SK-N-SH (cell line): ENCODE data around the gene AGAP1.

ENCODE experiments used
- FOXJ3 ChIP-seq: sonication (generic); formaldehyde crosslinking; IDR thresholded peaks from 2 replicates; pipeline ENCODE4 v1.5.1; 2020; ENCODE audit warnings: mild to moderate bottlenecking, missing genetic modification reagents
- GABPA ChIP-seq: IDR thresholded peaks from 2 replicates; pipeline ENCODE4 v1.4.0; 2012; ENCODE audit warnings: low read depth, mild to moderate bottlenecking
- JUND ChIP-seq: IDR thresholded peaks from 2 replicates; pipeline ENCODE4 v1.4.0; 2012
- POLR2AphosphoS5 ChIP-seq: IDR thresholded peaks from 2 replicates; pipeline ENCODE4 v1.6.1; 2012; ENCODE audit warnings: low read depth, low read length
- TAF1 ChIP-seq: IDR thresholded peaks from 2 replicates; pipeline ENCODE4 v1.6.1; 2012; ENCODE audit warnings: low read depth, mild to moderate bottlenecking, low read length, moderate library complexity, borderline replicate concordance
- TEAD4 ChIP-seq: IDR thresholded peaks from 2 replicates; pipeline ENCODE4 v1.4.0; 2012; ENCODE audit warnings: mild to moderate bottlenecking, borderline replicate concordance; ENCODE audit not compliant: insufficient read depth
- TF ChIP-seq, protein P1 (sequence below): fragments of 200-600 bp; sonication (generic); IDR thresholded peaks from 2 replicates; pipeline ENCODE4 v1.6.1; 2017; ENCODE audit warnings: antibody characterized with exemption, mild to moderate bottlenecking, moderate library complexity
- TF ChIP-seq, protein P2 (sequence below): fragments of 150-350 bp; IDR thresholded peaks from 2 replicates; pipeline ENCODE4 v1.6.1; 2017; ENCODE audit warnings: antibody characterized with exemption, low read length, low read depth, borderline replicate concordance
- TF ChIP-seq, protein P3 (sequence below): IDR thresholded peaks from 2 replicates; pipeline ENCODE4 v1.6.1; 2012; ENCODE audit warnings: mild to moderate bottlenecking, low read depth, low read length, moderate library complexity

DNA sequence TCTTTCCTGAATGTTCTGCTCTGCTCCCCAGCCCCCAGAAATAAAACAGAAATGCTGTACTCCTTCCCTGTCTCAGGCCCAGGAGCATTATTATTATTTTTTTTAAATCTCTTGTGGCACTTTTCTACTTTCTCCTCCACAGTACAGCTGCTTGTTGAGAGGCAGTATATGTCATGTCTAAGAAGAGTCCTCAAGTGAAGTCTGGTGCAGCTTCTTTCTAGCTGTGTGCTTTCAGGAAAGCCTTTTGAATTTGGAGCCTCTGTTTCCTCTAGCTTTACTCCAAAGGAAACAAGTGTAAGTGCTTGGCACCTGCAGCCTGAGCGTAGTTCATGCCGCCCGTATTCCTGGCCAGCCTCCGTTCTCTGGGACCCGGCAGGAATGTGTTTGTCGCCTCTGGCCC, 22.4 kb downstream of the AGAP1 start:
- TF ChIP-seq, protein P1, sequence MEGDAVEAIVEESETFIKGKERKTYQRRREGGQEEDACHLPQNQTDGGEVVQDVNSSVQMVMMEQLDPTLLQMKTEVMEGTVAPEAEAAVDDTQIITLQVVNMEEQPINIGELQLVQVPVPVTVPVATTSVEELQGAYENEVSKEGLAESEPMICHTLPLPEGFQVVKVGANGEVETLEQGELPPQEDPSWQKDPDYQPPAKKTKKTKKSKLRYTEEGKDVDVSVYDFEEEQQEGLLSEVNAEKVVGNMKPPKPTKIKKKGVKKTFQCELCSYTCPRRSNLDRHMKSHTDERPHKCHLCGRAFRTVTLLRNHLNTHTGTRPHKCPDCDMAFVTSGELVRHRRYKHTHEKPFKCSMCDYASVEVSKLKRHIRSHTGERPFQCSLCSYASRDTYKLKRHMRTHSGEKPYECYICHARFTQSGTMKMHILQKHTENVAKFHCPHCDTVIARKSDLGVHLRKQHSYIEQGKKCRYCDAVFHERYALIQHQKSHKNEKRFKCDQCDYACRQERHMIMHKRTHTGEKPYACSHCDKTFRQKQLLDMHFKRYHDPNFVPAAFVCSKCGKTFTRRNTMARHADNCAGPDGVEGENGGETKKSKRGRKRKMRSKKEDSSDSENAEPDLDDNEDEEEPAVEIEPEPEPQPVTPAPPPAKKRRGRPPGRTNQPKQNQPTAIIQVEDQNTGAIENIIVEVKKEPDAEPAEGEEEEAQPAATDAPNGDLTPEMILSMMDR = no peak
- TF ChIP-seq, protein P2, sequence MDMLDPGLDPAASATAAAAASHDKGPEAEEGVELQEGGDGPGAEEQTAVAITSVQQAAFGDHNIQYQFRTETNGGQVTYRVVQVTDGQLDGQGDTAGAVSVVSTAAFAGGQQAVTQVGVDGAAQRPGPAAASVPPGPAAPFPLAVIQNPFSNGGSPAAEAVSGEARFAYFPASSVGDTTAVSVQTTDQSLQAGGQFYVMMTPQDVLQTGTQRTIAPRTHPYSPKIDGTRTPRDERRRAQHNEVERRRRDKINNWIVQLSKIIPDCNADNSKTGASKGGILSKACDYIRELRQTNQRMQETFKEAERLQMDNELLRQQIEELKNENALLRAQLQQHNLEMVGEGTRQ = no peak
- TF ChIP-seq TEAD4 (no peak), FOXJ3 (CRISPR knock-in tag) (no peak), TAF1 (no peak), GABPA (no peak), POLR2AphosphoS5 (no peak), JUND (no peak)
- TF ChIP-seq, protein P3, sequence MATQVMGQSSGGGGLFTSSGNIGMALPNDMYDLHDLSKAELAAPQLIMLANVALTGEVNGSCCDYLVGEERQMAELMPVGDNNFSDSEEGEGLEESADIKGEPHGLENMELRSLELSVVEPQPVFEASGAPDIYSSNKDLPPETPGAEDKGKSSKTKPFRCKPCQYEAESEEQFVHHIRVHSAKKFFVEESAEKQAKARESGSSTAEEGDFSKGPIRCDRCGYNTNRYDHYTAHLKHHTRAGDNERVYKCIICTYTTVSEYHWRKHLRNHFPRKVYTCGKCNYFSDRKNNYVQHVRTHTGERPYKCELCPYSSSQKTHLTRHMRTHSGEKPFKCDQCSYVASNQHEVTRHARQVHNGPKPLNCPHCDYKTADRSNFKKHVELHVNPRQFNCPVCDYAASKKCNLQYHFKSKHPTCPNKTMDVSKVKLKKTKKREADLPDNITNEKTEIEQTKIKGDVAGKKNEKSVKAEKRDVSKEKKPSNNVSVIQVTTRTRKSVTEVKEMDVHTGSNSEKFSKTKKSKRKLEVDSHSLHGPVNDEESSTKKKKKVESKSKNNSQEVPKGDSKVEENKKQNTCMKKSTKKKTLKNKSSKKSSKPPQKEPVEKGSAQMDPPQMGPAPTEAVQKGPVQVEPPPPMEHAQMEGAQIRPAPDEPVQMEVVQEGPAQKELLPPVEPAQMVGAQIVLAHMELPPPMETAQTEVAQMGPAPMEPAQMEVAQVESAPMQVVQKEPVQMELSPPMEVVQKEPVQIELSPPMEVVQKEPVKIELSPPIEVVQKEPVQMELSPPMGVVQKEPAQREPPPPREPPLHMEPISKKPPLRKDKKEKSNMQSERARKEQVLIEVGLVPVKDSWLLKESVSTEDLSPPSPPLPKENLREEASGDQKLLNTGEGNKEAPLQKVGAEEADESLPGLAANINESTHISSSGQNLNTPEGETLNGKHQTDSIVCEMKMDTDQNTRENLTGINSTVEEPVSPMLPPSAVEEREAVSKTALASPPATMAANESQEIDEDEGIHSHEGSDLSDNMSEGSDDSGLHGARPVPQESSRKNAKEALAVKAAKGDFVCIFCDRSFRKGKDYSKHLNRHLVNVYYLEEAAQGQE = no peak
